SK-N-DZ (cell line): Measurements from ENCODE around the gene TMEM87B.
"Not testable (repeated sequence)": the region's sequence is repeated elsewhere in the genome, so short reads cannot be mapped to it uniquely, and the experiment has no call there.

Experiments
- DNase-seq: peaks from one replicate; pipeline ENCODE4 v3.0.0-alpha.2; 2015; ENCODE audit warnings: low spot score

The TMEM87B gene

GRCh38 chr2:112033600-112033999, 21.5 kb upstream of the TMEM87B start:
- DNase-seq, result no peak

GRCh38 chr2:112034924-112035323, 20.1 kb upstream of the TMEM87B start:
- DNase-seq, result no peak

- no peak for DNase-seq
Measured at GRCh38 chr2:112035786-112036185, 19.3 kb upstream of the TMEM87B start.

- DNase-seq, result not testable (repeated sequence)
Measured at GRCh38 chr2:112039556-112039955, 15.5 kb upstream of the TMEM87B start.

GRCh38 chr2:112040066-112040465, 15.0 kb upstream of the TMEM87B start:
- not testable (repeated sequence) for DNase-seq

GRCh38 chr2:112041460-112041859, 13.6 kb upstream of the TMEM87B start:
- DNase-seq, result not testable (repeated sequence)

- DNase-seq, result no peak
Measured at GRCh38 chr2:112045446-112046014, 9.5 kb upstream of the TMEM87B start.

- no peak for DNase-seq
Measured at GRCh38 chr2:112046231-112046630, 8.8 kb upstream of the TMEM87B start.

GRCh38 chr2:112047537-112048235, 7.4 kb upstream of the TMEM87B start:
- peak; percentile 38 for DNase-seq

- no peak for DNase-seq
Measured at GRCh38 chr2:112048236-112048592, 6.9 kb upstream of the TMEM87B start.

GRCh38 chr2:112048887-112049286, 6.2 kb upstream of the TMEM87B start:
- peak; percentile 66 for DNase-seq

- no peak for DNase-seq
Measured at GRCh38 chr2:112050316-112050715, 4.8 kb upstream of the TMEM87B start.

GRCh38 chr2:112053917-112054846, 887 bp upstream of the TMEM87B start:
- peak; percentile 94 for DNase-seq

GRCh38 chr2:112055730-112056625, 909 bp downstream of the TMEM87B start:
- DNase-seq, result peak; percentile 44

GRCh38 chr2:112056626-112056987, 1.5 kb downstream of the TMEM87B start:
- DNase-seq, result no peak

- DNase-seq, result no peak
Measured at GRCh38 chr2:112059671-112060070, 4.6 kb downstream of the TMEM87B start.

GRCh38 chr2:112061299-112061698, 6.2 kb downstream of the TMEM87B start:
- DNase-seq, result no peak

GRCh38 chr2:112061840-112062239, 6.8 kb downstream of the TMEM87B start:
- no peak for DNase-seq

GRCh38 chr2:112062894-112063293, 7.8 kb downstream of the TMEM87B start:
- DNase-seq, result no peak

- DNase-seq, result no peak
Measured at GRCh38 chr2:112065486-112065885, 10.4 kb downstream of the TMEM87B start.

- DNase-seq, result no peak
Measured at GRCh38 chr2:112065966-112066365, 10.9 kb downstream of the TMEM87B start.
